ENCODE measurements around the gene KCNH2.

Gene KCNH2

DNA sequence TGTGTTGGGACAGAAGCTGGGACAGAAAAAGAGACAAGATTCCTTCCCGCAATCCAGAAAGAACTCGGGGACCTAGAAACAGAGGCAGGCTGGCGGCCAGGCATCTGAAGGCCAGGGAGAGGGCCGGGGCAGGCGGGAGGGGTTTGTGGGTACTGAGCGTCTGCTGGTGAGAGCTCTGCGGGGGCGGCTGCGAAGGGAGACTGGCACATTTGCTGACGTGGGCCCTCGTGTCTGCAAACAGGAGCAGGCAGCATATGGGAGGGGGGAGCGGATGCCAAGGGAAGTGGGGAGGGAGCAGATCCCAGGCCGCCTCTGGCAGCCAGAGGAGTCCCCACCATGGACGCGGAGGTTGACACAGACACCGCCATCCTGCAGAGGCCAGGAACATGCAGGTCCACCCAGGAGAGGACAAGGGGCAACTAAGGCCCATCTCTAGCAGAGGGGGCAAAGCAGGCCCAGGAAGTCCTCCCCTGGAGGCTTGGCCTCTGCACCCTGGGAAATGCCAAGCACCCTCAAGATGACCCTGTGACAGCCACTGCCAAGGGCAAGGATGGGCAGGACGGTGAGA, 32.2 kb downstream of the KCNH2 start:
- no peak for DNase-seq

DNA sequence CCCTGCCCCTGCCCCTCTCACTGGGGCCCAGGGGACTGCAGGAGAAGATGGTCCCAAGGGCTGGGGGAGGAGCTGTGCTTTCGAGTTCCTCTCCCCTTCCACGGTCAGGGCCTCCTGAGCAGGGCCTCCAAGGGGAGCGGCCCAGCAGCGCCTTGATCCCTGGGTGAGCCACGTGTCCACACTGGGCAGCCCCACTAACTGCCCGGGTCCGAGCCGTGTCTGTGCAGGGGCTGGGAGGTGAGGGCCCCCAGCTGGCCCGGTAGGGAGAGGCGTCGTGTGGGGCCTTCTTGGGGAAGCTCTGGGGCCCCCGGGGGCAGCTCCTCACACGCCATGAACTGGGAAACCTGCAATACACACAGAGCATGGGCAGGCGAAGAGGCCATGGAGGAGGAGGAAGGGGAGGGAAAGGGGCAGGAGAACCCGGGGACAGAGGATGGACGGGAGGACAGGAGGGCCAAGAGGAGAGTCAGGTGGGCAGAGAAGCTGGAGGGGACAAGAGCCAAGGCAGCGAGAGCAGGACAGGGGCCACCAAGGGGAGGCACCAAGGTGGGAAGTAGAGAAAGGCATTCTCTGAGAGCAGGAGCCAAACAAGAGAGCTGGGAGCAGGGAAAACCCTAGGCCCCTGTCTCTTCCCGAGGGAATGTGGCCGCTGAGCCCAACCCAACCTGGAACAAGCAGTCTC, 32.8 kb downstream of the KCNH2 start:
- no peak for DNase-seq

DNA sequence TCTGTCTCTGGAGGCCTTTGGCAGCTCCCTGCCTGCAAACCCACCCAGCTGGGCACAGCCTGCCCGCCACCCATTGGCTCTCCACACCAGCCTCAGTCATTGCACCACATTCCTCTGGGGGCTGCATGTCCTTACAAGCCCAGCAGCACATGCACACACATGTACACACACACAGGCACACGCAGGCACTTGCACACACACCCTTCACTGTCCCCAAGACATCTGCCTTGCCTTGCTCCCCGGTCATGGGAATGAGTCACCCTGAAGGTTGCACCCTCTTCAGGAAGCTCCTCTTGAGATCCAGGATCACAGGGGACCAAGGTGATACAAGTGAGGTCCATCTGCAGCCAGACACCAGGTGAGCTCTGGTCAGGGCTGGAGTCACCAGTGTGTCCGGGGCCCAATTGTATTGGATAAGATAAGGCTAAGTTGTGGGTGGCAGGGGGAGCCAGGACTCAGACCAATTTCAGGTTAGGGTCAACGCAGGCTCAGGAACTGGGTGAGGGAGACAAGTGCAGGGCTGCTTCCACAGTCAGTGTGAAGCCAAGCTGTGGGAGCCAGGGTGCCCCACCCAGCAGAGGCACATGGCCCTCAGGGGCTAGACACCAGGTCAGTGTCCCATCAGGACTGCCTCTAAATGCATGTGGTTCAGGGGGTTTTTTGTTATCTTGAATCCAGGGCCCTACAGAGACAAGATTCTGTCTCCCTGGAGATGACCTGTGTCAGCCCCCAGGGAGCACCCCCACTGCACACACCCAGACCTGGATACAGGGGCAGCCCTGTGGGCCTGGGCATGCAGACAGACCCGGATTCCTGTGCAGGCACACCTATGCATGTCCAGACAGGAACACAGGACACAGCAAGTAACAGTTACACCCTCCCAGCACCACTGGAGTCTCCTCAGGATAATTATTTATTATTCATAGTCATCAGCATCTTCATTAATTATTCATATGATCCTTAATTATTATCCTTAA, 33.8 kb downstream of the KCNH2 start:
- DNase-seq = no peak

DNA sequence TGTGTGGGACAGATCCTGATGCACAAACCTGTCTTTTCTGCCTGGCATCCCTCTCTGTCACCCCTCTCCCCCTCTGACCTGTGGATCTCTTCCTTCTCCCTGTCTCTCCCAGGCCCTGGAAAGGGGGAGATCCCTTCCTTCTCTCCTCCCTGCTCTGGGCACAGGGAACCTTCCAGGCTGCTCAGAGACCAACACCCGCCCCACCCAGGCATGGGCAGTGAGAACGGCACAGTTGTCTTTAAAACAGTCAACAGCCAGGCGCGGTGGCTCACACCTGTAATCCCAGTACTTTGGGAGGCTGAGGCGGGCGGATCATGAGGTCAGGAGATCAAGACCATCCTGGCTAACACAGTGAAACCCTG, 34.7 kb downstream of the KCNH2 start:
- DNase-seq = no peak

DNA sequence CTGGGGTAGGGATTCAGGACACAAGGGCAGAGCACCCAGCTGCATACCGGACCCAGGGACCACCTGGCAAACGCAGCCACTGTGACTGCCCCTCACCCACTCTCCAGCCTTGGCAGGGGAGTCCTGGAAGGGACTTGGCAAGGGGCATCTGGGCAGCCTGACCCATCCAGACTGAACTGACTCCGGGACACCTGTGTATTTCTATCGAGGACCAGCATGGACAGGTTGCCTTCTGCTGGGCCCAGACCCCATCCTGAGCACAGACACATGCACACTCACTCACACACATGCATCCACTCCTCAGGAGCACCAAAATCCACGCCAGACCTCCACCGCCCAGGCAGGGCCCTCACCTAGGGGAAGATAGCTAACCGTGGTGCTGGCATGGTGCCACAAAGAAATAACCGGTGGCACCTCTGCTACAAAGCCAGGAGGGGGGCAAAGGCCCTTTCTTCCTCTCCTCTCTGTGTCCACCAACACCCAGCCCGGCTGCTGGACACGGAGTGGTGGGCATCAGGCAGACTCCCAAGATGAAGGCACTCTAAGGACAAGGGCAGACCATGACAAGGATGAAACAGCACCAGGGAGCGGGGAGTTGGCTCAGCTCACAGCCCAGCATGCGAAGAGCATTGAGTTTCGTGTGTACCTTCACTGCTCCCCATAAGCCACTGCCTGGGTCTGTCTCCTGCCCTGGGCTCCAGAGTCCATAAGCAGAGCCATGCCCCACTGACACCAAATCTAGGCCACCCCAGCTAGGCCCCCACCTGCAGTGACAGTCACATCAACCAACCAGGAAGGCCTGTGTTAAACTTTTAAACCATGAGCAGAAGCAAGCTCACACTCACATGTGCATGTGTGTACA, 35.3 kb downstream of the KCNH2 start:
- no peak for DNase-seq

DNA sequence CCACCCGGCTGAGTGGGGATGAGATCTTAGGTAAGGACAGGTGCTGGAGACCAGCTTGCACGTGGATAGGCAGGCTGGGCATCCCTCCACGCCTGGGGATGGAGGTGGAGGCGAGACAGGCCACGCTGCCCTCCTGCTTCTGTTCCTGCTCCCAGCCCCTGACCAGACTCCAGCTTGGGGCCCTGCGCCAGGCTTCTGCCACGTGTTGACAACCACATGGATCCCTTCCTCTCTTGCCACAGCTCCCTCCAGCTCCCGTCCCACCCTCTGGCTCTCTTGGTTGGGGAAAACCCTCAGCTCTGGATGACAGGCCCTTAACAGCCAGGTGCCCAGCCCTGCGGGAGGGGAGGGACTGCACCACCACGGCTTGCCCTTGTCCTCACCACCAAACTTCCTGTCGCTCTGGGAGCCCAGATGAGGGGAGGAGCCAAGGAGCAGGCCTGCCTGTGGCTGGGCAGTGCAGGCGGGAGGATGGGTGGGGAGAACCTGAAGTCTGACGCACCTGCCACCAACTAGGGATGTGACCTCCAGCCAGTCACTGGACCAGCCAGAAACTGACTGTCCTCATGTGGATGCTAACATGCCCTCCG, 36.0 kb downstream of the KCNH2 start:
- peak; percentile 53 for DNase-seq

DNA sequence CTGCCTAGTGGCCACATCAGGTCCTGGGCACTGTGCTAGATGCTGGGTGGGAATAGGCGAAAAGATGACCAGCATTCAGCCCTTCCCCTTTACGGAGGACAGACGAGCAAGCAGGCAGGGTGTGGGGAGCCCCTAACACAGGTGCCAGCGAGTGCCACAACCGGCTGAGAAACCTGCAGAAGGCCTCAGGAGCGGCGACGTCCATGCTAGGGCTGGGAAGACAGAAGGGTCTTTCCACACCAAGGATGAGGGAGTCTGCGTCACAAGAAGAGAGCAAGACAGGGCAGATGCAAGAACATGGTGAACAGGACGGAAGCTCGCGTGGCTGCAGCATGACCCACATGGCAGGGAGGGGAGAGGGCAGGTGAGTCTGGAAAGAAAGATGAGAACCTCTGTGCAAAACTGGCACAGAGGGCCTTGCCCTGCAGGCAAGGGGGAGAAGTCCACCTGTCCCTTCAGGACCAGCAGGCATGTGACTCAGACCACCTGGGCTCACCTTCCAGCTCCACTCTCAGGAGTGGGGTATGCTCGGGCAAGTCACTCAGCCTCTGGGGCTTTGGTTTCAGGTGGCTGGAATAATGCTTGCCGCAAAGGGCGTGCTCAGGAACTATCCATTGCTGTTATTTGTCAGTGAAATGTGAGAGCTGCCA, 36.6 kb downstream of the KCNH2 start:
- no peak for DNase-seq

DNA sequence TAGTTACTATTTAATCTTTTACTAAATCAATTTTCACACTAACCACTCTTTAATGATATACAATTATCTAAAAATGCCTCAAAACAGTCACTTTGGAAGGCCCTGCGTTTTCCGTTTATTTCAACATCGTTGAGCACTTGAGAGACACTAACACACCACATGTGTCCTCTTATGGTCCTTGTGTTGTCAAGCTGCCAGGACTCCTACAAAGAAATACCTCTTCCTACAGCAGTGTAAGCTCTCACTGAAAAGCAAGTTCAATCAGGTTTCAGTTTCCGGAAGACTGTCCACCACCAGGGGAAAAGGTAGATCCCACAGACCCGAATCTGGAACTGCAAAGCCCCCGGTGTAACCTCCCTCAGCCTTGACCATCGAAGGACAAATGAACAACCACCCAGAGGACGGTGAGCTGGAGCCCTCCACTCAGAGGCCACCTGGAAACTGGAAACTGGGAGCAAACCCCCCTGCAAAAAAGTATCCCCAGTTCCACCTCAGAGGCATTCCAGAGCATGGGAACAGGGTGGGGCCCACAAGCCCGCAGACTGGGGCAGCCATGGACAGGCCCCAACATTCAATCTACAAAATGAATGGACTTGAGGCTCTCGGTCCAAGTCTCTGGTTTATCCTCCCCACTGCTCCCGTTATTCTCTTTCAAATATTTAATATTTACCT, 37.6 kb downstream of the KCNH2 start:
- no peak for DNase-seq

DNA sequence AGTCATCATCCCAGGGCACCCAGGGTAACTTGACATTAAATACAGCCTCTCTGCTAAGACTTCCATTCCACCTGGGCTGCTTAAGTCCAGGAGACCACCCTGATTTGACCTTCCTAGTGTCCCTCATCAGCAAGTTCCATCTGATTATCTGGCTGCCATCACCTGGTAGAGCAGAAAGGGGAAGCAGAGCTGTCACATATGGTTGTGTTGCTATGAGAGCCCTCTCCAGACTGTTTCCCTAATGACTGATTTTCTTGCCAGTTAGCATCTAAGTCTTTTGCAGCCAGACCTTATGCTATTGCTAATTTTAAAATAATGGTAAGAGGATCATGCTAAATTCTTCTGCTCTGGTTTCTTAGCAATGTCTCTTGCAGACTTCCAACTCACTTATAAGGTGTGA, 38.7 kb downstream of the KCNH2 start:
- DNase-seq = no peak

DNA sequence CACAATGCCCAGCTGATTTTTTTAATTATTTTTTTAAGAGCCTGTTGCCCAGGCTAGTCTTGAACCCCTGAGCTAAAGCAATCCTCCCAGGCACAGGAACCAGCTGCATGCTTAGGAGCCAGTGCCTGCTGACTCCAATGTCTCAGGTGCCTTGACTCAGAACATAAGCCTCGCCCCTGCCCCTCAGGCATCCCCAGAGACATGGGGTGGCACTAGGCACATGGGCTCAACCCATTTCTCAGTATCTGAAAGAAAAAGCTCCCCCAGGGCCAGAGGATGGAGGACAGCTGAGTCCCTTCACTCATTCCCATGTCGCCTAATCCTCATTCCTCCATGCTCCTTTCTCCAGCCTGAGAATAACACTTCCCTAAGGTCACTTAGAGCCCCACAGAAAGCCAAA, 39.1 kb downstream of the KCNH2 start:
- DNase-seq = no peak

DNA sequence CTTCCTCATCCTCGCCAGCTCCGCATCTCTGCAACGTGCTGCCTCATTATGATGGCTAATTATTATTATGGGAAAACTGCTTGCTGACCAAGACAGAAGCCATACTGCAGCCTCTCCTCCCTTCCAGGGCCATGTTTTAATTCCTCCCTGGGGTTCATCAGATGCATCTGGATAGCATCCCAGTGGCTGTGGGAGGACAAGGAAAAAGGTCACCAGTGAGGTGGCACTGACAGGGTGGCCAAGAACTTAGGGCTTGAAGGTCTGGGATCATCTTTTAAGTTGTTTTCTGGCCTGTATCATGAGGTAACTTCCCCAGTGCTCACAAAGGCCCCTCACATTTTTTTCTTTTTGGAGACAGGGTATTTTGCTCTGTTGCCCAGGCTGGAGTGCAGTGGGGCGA, 39.6 kb downstream of the KCNH2 start:
- DNase-seq = no peak

DNA sequence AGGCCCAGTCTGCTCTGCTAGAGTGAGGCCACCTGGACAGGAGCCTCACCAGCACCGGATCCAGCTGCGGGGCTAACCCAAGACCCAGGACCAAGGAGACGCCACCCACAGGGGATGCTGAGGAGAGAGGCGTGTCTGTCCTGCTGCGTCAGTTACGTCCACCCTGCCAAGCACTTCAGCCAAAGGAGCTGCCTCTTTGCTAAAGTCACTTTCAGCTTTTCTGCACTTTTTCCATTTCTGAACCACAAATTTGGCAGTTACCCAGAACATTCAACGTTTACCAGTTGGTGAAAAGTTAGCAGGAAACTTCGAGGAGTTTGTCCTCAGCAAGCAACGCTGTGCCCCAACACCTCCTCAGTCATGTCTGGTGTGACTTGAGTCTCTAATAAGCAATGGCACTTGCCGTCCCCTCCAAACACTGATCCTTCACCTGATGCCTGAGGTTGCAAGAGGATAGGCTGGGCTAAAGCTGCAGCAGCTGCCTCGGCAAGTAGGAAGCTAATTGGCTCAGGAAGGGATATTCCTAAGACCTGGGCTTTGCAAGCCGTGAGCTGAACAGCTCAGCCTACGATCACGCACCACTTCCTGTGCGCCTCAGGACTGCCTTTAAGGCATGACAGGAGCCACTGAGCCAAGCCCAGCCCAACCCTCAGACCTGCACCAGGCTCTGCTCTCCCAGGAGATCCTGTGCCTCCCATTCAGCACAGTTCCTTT, 40.1 kb downstream of the KCNH2 start:
- DNase-seq = peak; percentile 30

DNA sequence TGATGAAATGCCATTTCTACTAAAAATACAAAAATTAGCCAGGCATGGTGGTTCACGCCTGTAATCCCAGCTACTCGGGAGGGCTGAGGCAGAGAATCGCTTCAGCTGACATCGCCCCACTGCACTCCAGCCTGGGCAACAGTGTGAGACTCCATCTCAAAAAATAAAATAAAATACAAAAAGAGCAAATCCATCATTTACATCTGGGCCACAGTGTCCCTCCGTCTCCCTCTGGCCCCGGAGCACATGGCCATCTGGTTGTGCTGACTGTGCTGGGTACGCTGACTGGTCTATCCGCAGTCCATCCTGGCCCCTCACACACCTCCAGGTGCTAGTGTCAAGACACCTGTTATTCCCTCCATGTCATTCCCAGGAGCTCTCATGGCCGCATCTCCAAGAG, 42.1 kb downstream of the KCNH2 start:
- DNase-seq = no peak

DNA sequence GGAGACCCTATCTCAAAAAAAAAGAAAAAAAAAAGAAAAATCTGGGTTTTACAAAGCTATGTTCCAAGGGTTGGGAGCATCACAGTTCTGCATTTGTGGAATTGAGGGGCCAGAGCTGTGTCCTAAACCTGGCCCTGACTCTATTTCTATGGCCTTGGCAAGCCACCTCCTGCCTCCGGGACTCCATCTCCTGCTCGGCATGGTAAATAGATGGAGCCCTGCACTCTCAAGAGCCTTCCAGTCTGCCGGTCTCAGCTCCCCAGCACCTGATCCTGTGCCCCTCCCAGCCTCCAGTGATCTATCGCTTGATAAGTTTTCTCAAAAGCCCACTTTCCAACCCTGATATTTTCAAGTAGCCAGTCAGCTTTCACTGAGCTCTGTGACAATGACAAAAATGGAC, 43.0 kb downstream of the KCNH2 start:
- no peak for DNase-seq

DNA sequence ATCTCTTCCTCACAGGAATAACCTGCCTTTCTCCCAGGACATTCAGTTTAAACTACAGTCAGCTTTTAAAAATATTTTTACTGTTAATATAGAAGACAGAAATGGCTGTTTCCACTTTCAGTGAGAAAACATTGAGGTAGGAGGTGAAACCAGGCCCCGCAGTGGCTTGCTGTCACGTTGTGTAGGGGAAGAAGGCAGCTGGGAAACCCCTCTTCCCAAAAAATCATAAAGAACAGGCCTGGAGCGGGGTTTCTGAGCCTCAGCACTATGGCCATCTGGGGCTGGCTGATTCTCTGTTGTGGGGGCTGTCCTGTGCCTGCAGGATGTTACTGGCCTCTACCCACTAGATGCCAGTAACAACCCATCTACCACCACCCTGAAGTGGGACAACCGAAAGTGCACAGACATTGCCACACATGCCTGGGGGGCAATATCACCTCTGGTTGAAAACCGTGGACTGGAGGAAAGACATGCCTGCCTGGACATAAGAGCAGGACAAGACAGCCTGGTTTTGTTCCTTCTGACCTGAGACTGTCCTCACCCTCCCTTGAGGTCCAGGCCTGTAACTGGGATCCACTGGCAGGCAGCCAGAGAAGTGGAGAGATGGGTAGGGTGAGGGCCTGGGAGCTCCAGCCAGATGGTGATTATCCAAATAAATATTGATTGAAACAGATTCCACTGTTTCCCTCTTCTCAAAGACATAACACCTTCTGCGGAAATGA, 43.9 kb downstream of the KCNH2 start:
- DNase-seq = no peak

DNA sequence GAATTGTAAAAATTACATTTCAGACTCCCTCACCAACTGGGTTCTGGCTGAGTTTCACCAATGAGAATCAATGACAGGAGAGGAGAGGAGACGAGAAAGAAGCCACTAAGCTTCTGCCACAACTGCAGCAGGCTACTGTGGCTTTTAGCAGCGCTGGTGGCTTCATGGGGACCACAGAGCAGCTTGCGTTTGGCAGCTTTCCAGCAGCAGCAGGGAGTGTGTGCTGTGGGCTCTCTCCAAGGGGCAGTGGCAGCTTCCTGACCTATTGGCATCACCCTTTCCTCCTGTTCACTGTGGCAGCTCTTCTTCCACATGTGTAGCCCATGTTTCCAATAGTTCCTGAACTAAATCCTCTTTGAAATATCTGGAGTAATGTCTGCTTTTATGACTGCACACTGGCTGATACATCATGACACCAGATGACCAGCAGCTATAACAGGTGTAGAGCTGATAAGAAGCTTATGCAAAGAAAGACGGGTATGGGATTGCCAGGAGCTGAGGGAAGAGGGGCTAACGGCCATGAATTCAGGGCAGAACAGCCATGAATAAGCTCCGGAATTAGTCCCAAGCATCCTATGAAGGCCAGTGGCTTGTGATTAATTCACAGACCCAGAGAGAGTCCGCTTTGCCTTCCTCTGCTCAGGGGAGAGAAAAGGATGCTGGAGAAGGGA, 46.8 kb downstream of the KCNH2 start:
- DNase-seq = peak; percentile 14

DNA sequence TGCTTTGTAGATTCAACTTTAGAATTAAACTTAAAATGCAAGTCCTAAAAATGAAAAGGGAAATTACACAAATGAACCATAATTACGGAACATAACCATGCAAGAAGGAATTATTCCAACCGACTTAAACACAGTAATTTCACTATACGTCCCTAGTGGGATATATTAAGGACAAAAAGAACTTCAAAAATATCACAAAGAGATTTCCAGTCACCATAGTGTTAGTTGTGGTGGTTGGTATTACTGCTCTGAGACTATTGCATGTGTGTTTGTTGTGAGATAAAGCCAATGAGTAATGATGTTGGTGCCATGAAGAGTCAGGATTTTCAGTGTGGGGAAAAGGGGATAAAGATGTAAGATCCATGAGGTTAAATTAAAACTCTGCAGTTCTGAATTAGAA, 49.6 kb downstream of the KCNH2 start:
- no peak for DNase-seq

DNA sequence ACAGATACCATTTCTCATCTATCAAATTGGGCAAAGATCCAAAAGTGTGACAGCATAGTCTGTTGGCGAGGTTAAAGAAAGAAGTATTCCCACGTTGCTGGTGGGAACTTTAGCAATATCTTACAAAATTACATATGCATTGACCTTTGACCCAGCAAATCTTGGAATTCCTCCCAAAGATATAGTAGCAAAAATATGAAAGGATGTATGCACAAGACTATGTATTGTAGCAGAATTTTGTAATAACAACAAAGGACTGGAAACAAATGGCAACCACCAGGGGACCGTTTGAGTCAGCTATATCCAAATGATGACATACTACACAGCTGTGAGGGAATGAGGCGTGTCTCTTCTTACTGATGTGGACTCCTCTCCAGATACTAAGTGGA, 50.2 kb downstream of the KCNH2 start:
- no peak for DNase-seq

DNA sequence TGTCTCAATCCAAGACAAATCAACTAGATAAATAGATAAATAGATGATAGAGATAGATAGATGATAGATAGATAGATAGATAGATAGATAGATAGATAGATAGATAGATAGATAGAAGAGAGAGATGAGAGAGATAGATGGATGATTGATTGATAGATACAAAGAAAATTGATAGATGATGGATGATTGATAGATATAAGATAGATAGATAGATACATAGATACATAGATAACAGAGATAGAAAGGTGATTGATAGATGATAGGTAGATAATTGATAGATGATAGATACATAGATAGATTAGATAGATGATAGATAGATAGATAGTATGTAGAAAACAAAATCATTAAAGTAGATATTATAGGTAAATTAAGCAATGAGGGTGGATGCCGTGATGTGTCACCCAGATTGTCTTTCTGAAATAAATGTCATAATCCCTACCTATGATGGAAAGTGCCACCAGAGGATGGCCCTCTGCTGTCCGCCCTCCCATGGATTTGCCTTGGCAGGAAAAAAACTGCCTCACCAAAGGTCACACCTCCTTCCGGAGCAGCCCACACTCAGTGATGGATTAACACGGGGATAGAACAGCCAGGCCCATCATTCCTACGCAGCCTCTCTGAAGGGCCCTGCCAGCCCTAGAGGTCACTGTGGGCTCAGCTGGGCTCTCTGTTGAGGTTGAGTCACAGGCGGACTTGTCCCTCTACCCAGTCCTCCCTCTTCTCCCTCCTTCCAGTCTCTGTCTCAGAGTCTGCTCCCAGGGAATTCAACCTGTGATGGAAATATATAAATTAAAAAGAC, 50.8 kb downstream of the KCNH2 start:
- no peak for DNase-seq

Data from central memory CD4-positive, alpha-beta T cell (primary cell).